Measurements from ENCODE around the gene GDI1.
A peak's percentile ranks its signal among the peaks of the same experiment; 100 is the strongest.

GDI1 gene

GRCh38 chrX:154462396-154462795 is 25.4 kb downstream of the GDI1 start:
- no peak for DNase-seq (ENCODE audit: low read depth)

- DNase-seq (ENCODE audit: low read depth), result no peak
Observed at GRCh38 chrX:154463611-154464220, 26.8 kb downstream of the GDI1 start.

- DNase-seq (ENCODE audit: low read depth), result no peak
Observed at GRCh38 chrX:154464806-154465365, 27.9 kb downstream of the GDI1 start.

GRCh38 chrX:154465601-154466000 is 28.6 kb downstream of the GDI1 start:
- no peak for DNase-seq (ENCODE audit: low read depth)

GRCh38 chrX:154466036-154466435 is 29.1 kb downstream of the GDI1 start:
- no peak for DNase-seq (ENCODE audit: low read depth)

- DNase-seq (ENCODE audit: low read depth), result no peak
Observed at GRCh38 chrX:154466907-154467306, 30.0 kb downstream of the GDI1 start.

- no peak for DNase-seq (ENCODE audit: low read depth)
Observed at GRCh38 chrX:154467556-154467955, 30.6 kb downstream of the GDI1 start.

GRCh38 chrX:154468217-154468616 is 31.3 kb downstream of the GDI1 start:
- DNase-seq (ENCODE audit: low read depth), result no peak

GRCh38 chrX:154469114-154469513 is 32.2 kb downstream of the GDI1 start:
- DNase-seq (ENCODE audit: low read depth), result no peak

GRCh38 chrX:154469880-154470279 is 32.9 kb downstream of the GDI1 start:
- DNase-seq (ENCODE audit: low read depth), result no peak

GRCh38 chrX:154470434-154470833 is 33.5 kb downstream of the GDI1 start:
- DNase-seq (ENCODE audit: low read depth), result no peak

GRCh38 chrX:154470914-154471568 is 34.1 kb downstream of the GDI1 start:
- DNase-seq (ENCODE audit: low read depth), result no peak

- no peak for DNase-seq (ENCODE audit: low read depth)
Observed at GRCh38 chrX:154471839-154472684, 35.1 kb downstream of the GDI1 start.

- DNase-seq (ENCODE audit: low read depth), result no peak
Observed at GRCh38 chrX:154472685-154473632, 36.0 kb downstream of the GDI1 start.

- no peak for DNase-seq (ENCODE audit: low read depth)
Observed at GRCh38 chrX:154473683-154474082, 36.7 kb downstream of the GDI1 start.

- DNase-seq (ENCODE audit: low read depth), result no peak
Observed at GRCh38 chrX:154476821-154477220, 39.9 kb downstream of the GDI1 start.

GRCh38 chrX:154477891-154478477 is 41.0 kb downstream of the GDI1 start:
- no peak for DNase-seq (ENCODE audit: low read depth)

- DNase-seq (ENCODE audit: low read depth), result peak; percentile 80
Observed at GRCh38 chrX:154478728-154479622, 42.0 kb downstream of the GDI1 start, which contains the start of gene LAGE3. LAGE3 (minus strand) TSS chrX:154479281; CDS start chrX:154478915, 366 bp downstream.

GRCh38 chrX:154481195-154481594 is 44.2 kb downstream of the GDI1 start:
- DNase-seq (ENCODE audit: low read depth), result no peak
